ENCODE results near the gene PIGN.

PIGN gene

GRCh38 chr18:62109676-62110075, 77.2 kb downstream of the PIGN start:
- DNase-seq (ENCODE audit: low spot score) = no peak

- DNase-seq (ENCODE audit: low spot score) = no peak
These were observed 79.0 kb downstream of the PIGN start for GRCh38 chr18:62107881-62108280.

- DNase-seq (ENCODE audit: low spot score) = no peak
These were observed 80.6 kb downstream of the PIGN start for GRCh38 chr18:62106271-62106670.

DNA sequence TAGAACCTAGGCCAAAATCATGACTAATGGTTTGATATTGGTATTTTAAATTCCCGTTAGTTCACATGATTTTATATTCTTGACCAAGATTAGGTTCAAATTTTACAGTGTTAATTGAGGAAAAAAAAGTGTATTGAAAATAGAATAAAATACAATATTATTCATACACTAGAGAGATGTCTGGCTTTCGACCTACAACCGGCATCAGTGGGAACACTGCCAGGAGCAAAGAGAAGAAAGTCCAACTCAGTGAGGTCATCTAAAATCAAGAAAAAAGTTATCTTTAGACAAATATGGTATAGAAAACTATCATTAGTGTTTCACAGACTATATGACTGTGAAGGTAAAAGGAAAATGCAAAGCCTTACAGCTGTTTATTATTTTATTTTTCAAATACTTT, 81.5 kb downstream of the PIGN start:
- DNase-seq (ENCODE audit: low spot score) = no peak

DNA sequence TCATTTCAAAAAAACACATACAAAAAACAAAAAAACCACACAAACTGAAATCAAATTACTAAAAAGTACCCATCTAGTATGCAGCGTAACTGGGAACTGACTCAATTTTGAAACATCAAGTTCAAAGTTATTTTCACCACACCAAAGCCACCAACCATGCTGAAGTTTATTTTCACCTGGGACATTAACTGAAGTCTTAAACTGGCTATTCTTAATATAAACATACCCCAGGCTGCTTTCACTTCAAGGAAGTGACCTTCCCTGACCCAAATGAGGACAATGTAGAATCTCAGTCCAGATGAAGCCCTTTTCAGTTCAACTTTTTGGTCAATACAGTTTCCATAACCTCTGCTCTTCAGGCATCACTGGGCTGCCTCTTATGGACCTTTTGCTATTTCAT, 84.6 kb downstream of the PIGN start:
- DNase-seq (ENCODE audit: low spot score) = no peak

GRCh38 chr18:62101321-62101721, 85.5 kb downstream of the PIGN start:
- DNase-seq (ENCODE audit: low spot score) = no peak

GRCh38 chr18:62098960-62099359, 87.9 kb downstream of the PIGN start:
- DNase-seq (ENCODE audit: low spot score) = no peak

GRCh38 chr18:62097698-62098097, 89.2 kb downstream of the PIGN start:
- no peak for DNase-seq (ENCODE audit: low spot score)

DNA sequence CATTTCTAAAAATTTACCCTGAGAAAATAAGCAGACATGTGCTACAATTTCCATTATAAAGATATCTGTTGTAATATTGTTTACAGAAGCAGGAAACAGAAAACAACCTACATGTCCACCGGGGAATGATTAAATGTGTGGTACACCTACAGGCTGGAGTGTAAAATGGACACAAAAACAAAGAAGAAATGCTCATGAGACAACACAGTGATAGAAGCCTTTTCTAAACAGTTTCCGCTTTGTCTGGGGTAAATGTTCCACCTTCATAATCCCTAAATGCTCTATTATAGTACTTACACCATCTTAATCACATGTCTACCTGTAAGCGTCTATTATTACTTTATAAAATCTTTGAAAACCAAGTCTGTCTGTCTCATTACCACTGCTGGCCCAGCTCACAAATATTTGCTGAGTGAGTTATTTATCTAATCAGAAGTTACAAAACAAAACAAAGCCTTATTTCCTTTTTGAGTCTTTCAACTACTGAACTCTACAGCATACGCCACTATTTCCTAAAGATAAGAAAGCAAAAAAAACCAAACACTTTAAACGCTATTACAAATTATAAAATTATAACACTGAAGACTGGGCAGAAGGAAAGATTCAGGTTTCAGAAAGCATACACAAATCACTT, 95.3 kb downstream of the PIGN start:
- no peak for DNase-seq (ENCODE audit: low spot score)

- DNase-seq (ENCODE audit: low spot score) = no peak
These were observed 97.7 kb downstream of the PIGN start for GRCh38 chr18:62089174-62089573.

- peak; percentile 10 for DNase-seq (ENCODE audit: low spot score)
These were observed 98.7 kb downstream of the PIGN start for GRCh38 chr18:62088156-62088555.

- no peak for DNase-seq (ENCODE audit: low spot score)
These were observed 101.1 kb downstream of the PIGN start for GRCh38 chr18:62085756-62086155.

- DNase-seq (ENCODE audit: low spot score) = no peak
These were observed 105.0 kb downstream of the PIGN start for GRCh38 chr18:62081761-62082294.

- DNase-seq (ENCODE audit: low spot score) = no peak
These were observed 105.6 kb downstream of the PIGN start for GRCh38 chr18:62081248-62081647.

DNA sequence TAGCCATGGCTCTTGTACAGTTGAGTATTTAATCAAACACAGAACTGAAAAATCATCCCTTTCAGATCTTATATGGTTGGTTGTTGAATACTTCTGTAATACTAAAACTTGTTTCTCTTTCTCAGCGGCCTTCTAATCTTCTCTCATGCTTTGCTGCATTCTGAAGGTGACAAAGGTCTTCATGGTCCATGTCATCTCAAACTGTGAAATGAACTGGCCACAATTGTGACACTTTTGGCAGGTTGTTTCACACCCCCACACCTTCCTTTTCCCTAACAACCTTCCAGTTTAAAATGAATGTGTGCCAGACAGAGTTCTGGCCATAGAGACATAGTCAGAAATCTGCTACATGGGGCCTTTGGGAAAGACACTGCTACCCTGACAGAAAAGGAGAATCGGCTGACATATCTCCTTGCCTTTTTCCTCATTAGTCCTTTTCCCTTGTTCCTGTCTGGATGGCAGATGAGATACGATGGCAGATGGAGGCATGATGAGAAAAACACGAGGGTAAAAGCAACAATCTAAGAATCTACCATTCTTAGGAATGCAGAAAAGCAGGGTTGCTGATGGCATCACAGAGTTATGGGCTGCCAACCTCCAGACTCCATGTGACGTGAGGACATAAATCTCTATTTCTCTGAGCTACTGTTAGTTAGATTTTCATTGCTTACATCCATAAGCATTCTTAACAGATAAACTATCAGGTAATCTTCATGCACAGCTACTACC, 106.5 kb downstream of the PIGN start:
- DNase-seq (ENCODE audit: low spot score) = no peak

DNA sequence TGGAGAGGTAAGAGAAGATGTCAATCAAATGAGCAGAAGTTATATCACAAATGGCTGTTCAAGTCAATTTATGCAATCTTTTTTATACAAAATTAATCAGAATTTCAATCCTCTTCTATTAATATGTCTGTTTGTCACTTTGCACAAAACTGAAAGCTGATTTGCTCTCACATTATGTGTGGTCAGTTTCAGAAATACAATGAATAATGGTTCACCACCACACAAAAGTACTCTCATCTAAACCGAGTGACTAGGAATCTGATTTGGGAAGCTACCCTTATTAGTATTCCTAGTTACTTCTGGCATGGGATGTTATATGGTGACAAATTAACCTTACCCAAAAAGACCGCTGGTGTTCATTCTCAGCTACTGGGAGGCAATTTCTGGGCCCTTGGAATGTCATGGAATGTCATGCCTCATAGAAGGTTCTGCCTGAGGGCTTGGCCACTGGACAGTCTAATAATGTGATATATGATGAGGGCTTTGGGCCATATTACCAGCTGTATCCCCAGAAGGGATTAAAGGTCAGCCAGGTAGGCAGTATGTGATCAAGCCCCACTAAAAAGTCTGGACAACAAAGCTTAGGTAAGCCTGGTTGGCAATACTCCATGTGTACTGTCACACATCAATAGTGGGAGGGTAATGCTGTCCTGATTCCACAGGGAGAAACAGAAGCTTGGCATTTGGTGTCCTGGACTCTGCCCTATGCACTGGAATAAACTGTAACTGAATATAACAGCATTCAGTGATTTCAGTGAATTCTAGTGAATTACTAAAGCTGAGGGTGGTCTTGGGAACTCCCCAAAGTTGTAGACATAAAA, 113.2 kb downstream of the PIGN start:
- DNase-seq (ENCODE audit: low spot score) = no peak

DNA sequence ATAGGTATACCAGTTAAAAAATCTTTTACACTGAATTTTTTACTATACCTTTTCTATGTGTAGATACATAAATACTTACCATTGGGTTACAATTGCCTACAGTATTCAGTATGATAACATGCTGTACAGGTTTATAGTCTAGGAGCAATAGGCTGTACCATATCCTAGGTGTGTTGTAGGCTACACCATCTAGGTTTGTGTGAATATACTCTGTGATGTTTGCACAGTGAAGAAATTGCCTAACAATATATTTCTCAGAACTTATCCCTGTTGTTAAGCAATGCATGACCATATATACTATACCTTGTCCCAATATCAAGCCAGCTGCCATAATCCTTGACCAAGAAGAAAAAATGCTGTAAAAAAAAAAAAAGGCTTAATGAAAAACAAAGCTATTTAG, 114.5 kb downstream of the PIGN start:
- DNase-seq (ENCODE audit: low spot score) = no peak

GRCh38 chr18:62071071-62071470, 115.8 kb downstream of the PIGN start:
- no peak for DNase-seq (ENCODE audit: low spot score)

DNA sequence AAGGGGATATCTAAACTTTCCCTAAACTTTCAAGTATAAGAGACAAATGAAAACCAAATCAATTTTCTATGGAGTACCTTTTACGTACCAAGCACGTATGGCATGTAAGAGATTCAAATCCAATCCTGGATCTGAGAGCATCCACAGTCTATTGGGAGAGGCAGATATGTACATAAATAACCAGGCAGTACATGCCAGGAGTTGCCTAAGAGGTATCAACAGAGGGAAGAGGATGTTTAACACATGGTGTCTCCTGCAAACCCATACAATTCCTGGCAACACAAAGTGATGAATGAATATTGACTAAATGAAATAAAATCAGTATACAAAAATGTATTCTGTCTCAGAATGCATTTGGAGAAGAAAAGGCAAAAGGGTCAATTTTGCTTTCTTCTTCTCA, 116.6 kb downstream of the PIGN start:
- no peak for DNase-seq (ENCODE audit: low spot score)

DNA sequence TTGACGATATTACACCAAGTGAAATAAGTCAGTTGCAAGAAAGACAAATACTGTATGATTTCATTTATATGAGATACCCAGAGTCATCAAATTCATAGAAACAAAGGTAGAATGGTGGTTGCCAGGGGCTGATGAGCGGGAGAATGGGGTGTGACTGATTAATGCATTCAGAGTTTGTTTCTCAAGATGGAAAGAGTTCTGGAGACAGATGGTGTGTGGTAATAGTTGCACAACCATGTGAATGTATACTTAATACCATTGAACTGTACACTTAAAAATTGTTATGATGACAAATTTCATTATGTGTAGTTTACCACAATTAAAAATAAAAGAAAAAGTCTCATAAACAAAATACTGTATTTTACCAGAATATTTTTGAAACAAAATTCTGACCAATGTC, 117.3 kb downstream of the PIGN start:
- no peak for DNase-seq (ENCODE audit: low spot score)

- DNase-seq (ENCODE audit: low spot score) = no peak
These were observed 120.6 kb downstream of the PIGN start for GRCh38 chr18:62066102-62066818.

GRCh38 chr18:62064361-62064760, 122.5 kb downstream of the PIGN start:
- DNase-seq (ENCODE audit: low spot score) = no peak
